ENCODE results near the gene POLD4. TPM values are rescaled to one million over a fixed set of nuclear protein-coding genes. Genes with fewer than 3 reads are reported as not detected.
A peak's percentile ranks its signal among the peaks of the same experiment; 100 is the strongest.

The POLD4 gene
- total and polyA plus RNA-seq, 7 experiments from 2014 or later = 59.9 to 116 (median 95.1) TPM

DNA sequence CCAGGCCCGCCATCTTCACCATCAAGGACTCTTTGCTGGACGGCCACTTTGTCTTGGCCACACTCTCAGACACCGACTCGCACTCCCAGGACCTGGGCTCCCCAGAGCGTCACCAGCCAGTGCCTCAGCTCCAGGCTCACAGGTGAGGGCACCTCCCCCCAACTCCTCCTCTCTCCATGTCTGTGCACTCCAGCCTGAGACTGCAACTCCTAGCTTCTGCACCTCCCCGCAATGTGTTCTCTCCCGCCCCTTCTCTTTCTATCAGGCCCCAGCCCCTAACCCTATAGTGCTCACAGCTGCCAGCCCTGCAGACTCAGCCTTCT is 42.9 kb upstream of the POLD4 start:
- Histone ChIP-seq H3K36me3 (ENCODE audit: control insufficient read depth in 2 of 3, insufficient read depth in 3 of 3, low read length in 3 of 3) (peaks cover 13 to 62% (median 14%) of the 10 kb centered on the region in 3 experiments), H3K9me3 (ENCODE audit: control insufficient read depth in 2 of 3, low read length in 3 of 3) (no peaks in the 10 kb centered on the region), H3K27me3 (ENCODE audit: control insufficient read depth in 2 of 2, insufficient read depth in 2 of 2, low read length in 2 of 2) (no peaks in the 10 kb centered on the region), H3K4me3 (ENCODE audit: low read length) (no peak overlapping the region), H3K27ac (ENCODE audit: low read depth, low read length) (peak overlapping the region; percentile 75), H3K4me1 (ENCODE audit: control insufficient read depth in 2 of 2, insufficient read depth in 2 of 2, low read length in 2 of 2) (peaks cover 33 to 44% of the 10 kb centered on the region in 2 donors)
- Mint-ChIP-seq H3K27me3 (no peaks in the 10 kb centered on the region), H3K9me3 (no peaks in the 10 kb centered on the region), H3K36me3 (peaks cover 0 to 26% (median 0%) of the 10 kb centered on the region in 5 donors), H3K4me3 (peak overlapping the region in 6 of 10 donors; percentile 9 to 69 (median 44)), H3K27ac (peak overlapping the region in 7 of 9 donors; percentile 29 to 92 (median 81)), H3K4me1 (peaks cover 30 to 66% (median 46%) of the 10 kb centered on the region in 7 donors)
- ChIA-PET POLR2A (interaction anchor here (0.6 to 25.4 kb wide), 7 partner anchors 9 to 285 kb away, joined by 3 to 1530 read pairs (median 5); partner anchors contain the start of genes CARNS1, PTPRCAP and RPS6KB2), CTCF (interaction anchor here (0.6 to 1.5 kb wide), 4 partner anchors 11 to 314 kb away, joined by 3 to 5 read pairs (median 4); partner anchors contain the start of gene PTPRCAP)
- DNase-seq (no peak), ATAC-seq (no peak)
- intact Hi-C loops (cut with micrococcal nuclease) = no loop called here

DNA sequence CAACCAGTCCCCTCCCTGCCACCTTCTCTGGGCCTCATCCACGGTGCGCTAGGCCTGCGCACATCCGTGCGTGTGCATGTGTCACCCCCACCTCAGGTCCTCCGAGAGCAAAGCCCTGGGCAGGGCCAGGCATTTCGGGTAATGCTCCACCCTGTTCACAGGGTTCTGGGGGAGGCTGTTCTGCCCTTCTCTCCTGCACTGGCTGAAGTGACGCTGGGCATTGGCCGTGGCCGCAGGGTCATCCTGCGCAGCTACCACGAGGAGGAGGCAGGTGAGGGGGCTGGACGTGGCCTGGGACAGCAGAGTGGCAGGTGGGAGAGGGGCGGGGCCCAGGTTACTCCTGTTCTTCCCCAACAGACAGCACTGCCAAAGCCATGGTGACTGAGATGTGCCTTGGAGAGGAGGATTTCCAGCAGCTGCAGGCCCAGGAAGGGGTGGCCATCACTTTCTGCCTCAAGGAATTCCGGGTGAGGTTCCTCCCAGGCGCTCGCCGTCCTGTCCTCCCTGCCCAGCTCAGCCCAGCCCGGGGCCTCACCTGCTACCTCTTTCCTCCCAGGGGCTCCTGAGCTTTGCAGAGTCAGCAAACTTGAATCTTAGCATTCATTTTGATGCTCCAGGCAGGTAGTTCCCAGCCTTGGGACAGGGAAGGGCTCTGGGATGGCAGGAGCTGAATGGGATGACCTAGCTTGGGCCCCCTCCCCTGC is 42.4 kb upstream of the POLD4 start:
- Mint-ChIP-seq H3K9me3 (no peaks in the 10 kb centered on the region), H3K4me1 (peaks cover 35 to 70% (median 47%) of the 10 kb centered on the region in 7 donors), H3K27ac (peak overlapping the region in 6 of 9 donors; percentile 41 to 92 (median 83)), H3K36me3 (peaks cover 0 to 24% (median 0%) of the 10 kb centered on the region in 5 donors), H3K27me3 (no peaks in the 10 kb centered on the region), H3K4me3 (peak overlapping the region in 2 of 10 donors; percentile 35 to 42)
- Histone ChIP-seq H3K27me3 (ENCODE audit: control insufficient read depth in 2 of 2, insufficient read depth in 2 of 2, low read length in 2 of 2) (no peaks in the 10 kb centered on the region), H3K9me3 (ENCODE audit: control insufficient read depth in 2 of 3, low read length in 3 of 3) (no peaks in the 10 kb centered on the region), H3K4me3 (ENCODE audit: low read length) (no peak overlapping the region), H3K27ac (ENCODE audit: low read depth, low read length) (no peak overlapping the region), H3K36me3 (ENCODE audit: control insufficient read depth in 2 of 3, insufficient read depth in 3 of 3, low read length in 3 of 3) (peaks cover 13 to 59% (median 14%) of the 10 kb centered on the region in 3 experiments), H3K4me1 (ENCODE audit: control insufficient read depth in 2 of 2, insufficient read depth in 2 of 2, low read length in 2 of 2) (peaks cover 35 to 49% of the 10 kb centered on the region in 2 donors)
- intact Hi-C loops (cut with micrococcal nuclease) = no loop called here
- POLR2A ChIA-PET = interaction anchor here (0.6 to 25.4 kb wide), 6 partner anchors 9 to 285 kb away, joined by 3 to 1530 read pairs (median 8); partner anchors contain the start of genes CARNS1, PTPRCAP and RPS6KB2
- CTCF ChIA-PET = interaction anchor here (0.6 to 1.5 kb wide), 3 partner anchors 11 to 313 kb away, joined by 3 to 4 read pairs (median 3); partner anchors contain the start of gene PTPRCAP
- ATAC-seq = no peak
- DNase-seq = no peak

GRCh38 chr11:67393990-67394389 is 40.6 kb upstream of the POLD4 start:
- ATAC-seq (no peak), DNase-seq (no peak)
- peaks cover 0 to 16% (median 0%) of the 10 kb centered on the region in 5 donors for H3K36me3 Mint-ChIP-seq
- H3K4me1 Mint-ChIP-seq = peaks cover 43 to 70% (median 50%) of the 10 kb centered on the region in 7 donors
- CTCF ChIA-PET = interaction anchor here (0.6 kb wide), 1 partner anchor 25 kb away, joined by 4 read pairs; no protein-coding TSS in a partner anchor
- Histone ChIP-seq H3K9me3 (ENCODE audit: control insufficient read depth in 2 of 3, low read length in 3 of 3) (no peaks in the 10 kb centered on the region), H3K27ac (ENCODE audit: low read depth, low read length) (no peak overlapping the region), H3K27me3 (ENCODE audit: control insufficient read depth in 2 of 2, insufficient read depth in 2 of 2, low read length in 2 of 2) (no peaks in the 10 kb centered on the region), H3K4me1 (ENCODE audit: control insufficient read depth in 2 of 2, insufficient read depth in 2 of 2, low read length in 2 of 2) (peaks cover 26 to 37% of the 10 kb centered on the region in 2 donors), H3K4me3 (ENCODE audit: low read length) (no peak overlapping the region), H3K36me3 (ENCODE audit: control insufficient read depth in 2 of 3, insufficient read depth in 3 of 3, low read length in 3 of 3) (peaks cover 8 to 45% (median 13%) of the 10 kb centered on the region in 3 experiments)
- H3K27me3 Mint-ChIP-seq = peaks cover 0 to 2% (median 0%) of the 10 kb centered on the region in 5 donors
- POLR2A ChIA-PET = interaction anchor here (0.6 to 25.4 kb wide), 4 partner anchors 14 to 89 kb away, joined by 4 to 1530 read pairs (median 12); partner anchors contain the start of genes AIP, CARNS1, PTPRCAP and RPS6KB2
- H3K27ac Mint-ChIP-seq = peak overlapping the region in 3 of 9 donors; percentile 11 to 84 (median 70)
- intact Hi-C loops (cut with micrococcal nuclease) = loop anchor here (5.0 kb wide), 2 partner anchors 33 to 277 kb away; partner anchors contain the start of genes KDM2A (in 1 of the 2) and RPS6KB2 (in 1 of the 2)
- no peaks in the 10 kb centered on the region for H3K9me3 Mint-ChIP-seq
- peak overlapping the region; percentile 36 to 90 (median 60) for H3K4me3 Mint-ChIP-seq

DNA sequence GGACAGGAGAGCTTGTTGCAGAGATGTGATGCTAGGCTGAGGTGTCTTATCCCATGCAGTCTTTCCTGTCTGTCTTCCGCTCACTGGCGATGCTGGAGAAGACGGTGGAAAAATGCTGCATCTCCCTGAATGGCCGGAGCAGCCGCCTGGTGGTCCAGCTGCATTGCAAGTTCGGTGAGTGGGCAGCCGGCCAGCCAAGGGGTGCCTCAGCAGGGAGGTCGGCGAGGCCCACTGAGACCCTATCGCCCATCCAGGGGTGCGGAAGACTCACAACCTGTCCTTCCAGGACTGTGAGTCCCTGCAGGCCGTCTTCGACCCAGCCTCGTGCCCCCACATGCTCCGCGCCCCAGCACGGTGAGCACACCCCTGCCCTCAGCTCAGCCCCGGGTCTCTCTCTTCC is 40.1 kb upstream of the POLD4 start:
- Histone ChIP-seq H3K9me3 (ENCODE audit: control insufficient read depth in 2 of 3, low read length in 3 of 3) (no peaks in the 10 kb centered on the region), H3K27ac (ENCODE audit: low read depth, low read length) (no peak overlapping the region), H3K36me3 (ENCODE audit: control insufficient read depth in 2 of 3, insufficient read depth in 3 of 3, low read length in 3 of 3) (peaks cover 8 to 39% (median 8%) of the 10 kb centered on the region in 3 experiments), H3K4me1 (ENCODE audit: control insufficient read depth in 2 of 2, insufficient read depth in 2 of 2, low read length in 2 of 2) (peaks cover 26 to 34% of the 10 kb centered on the region in 2 donors), H3K4me3 (ENCODE audit: low read length) (no peak overlapping the region), H3K27me3 (ENCODE audit: control insufficient read depth in 2 of 2, insufficient read depth in 2 of 2, low read length in 2 of 2) (no peaks in the 10 kb centered on the region)
- Mint-ChIP-seq H3K4me3 (peak overlapping the region in 9 of 10 donors; percentile 36 to 90 (median 87)), H3K36me3 (peaks cover 0 to 16% (median 0%) of the 10 kb centered on the region in 5 donors), H3K27ac (peak overlapping the region in 2 of 9 donors; percentile 47 to 84), H3K4me1 (peaks cover 42 to 66% (median 50%) of the 10 kb centered on the region in 7 donors), H3K27me3 (peaks cover 0 to 2% (median 0%) of the 10 kb centered on the region in 5 donors), H3K9me3 (no peaks in the 10 kb centered on the region)
- POLR2A ChIA-PET = interaction anchor here (0.7 to 25.4 kb wide), 5 partner anchors 8 to 90 kb away, joined by 3 to 1530 read pairs (median 10); partner anchors contain the start of genes AIP, CARNS1, PPP1CA and PTPRCAP
- ATAC-seq (no peak), DNase-seq (no peak)
- CTCF ChIA-PET = no interaction called here
- intact Hi-C loops (cut with micrococcal nuclease) = loop anchor here (5.0 kb wide), 2 partner anchors 34 to 276 kb away; partner anchors contain the start of genes KDM2A (in 1 of the 2) and RPS6KB2 (in 1 of the 2)

DNA sequence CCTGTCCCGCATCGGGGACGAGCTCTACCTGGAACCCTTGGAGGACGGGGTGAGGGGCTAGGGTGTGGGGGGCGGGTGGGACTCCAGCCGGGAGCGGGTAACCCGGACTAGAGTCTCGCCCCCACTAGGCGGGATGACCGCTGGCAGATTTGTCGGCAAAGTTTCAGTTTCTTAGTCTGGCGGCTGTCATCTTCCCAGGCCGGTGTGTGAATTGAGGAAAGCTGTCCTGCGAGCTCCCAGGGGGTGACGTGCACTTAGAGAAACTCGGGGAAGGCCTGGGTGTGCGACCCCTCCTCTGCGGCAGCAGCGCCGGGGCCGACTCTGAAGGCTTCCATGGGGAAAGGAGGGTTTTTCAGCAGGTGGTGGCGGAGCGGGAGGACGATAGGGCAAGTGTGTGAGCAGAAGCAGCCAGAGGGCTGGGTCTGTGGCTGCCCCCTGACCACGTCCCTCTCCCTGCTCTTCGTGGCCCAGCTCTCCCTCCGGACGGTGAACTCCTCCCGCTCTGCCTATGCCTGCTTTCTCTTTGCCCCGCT is 38.9 kb upstream of the POLD4 start:
- Histone ChIP-seq H3K9me3 (ENCODE audit: control insufficient read depth in 2 of 3, low read length in 3 of 3) (no peaks in the 10 kb centered on the region), H3K27ac (ENCODE audit: low read depth, low read length) (peak overlapping the region; percentile 83), H3K4me1 (ENCODE audit: control insufficient read depth in 2 of 2, insufficient read depth in 2 of 2, low read length in 2 of 2) (peaks cover 21 to 22% of the 10 kb centered on the region in 2 donors), H3K27me3 (ENCODE audit: control insufficient read depth in 2 of 2, insufficient read depth in 2 of 2, low read length in 2 of 2) (no peaks in the 10 kb centered on the region), H3K36me3 (ENCODE audit: control insufficient read depth in 2 of 3, insufficient read depth in 3 of 3, low read length in 3 of 3) (peaks cover 0 to 28% (median 0%) of the 10 kb centered on the region in 3 experiments), H3K4me3 (ENCODE audit: low read length) (peak overlapping the region; percentile 49)
- no peaks in the 10 kb centered on the region for H3K9me3 Mint-ChIP-seq
- CTCF ChIA-PET = interaction anchor here (0.8 to 2.1 kb wide), 7 partner anchors 8 to 111 kb away, joined by 3 to 6 read pairs (median 3); partner anchors contain the start of gene TBC1D10C
- peak overlapping the region in 8 of 9 donors; percentile 43 to 83 (median 68) for H3K27ac Mint-ChIP-seq
- DNase-seq = no peak
- intact Hi-C loops (cut with micrococcal nuclease) = loop anchor here (5.0 kb wide), 2 partner anchors 35 to 275 kb away; partner anchors contain the start of genes KDM2A (in 1 of the 2) and RPS6KB2 (in 1 of the 2)
- H3K4me1 Mint-ChIP-seq = peaks cover 34 to 54% (median 40%) of the 10 kb centered on the region in 7 donors
- no peak for ATAC-seq
- H3K36me3 Mint-ChIP-seq = peaks cover 0 to 9% (median 0%) of the 10 kb centered on the region in 5 donors
- H3K27me3 Mint-ChIP-seq = peaks cover 0 to 2% (median 0%) of the 10 kb centered on the region in 5 donors
- peak overlapping the region; percentile 84 to 95 (median 88) for H3K4me3 Mint-ChIP-seq
- POLR2A ChIA-PET = interaction anchor here (0.7 to 25.4 kb wide), 22 partner anchors 8 to 152 kb away, joined by 3 to 1530 read pairs (median 5); partner anchors contain the start of genes AIP, CARNS1, CLCF1 and POLD4

Measured in naive thymus-derived CD4-positive, alpha-beta T cell (primary cell).